NCI-H226 (cell line): ENCODE data around the gene RAD51B.

ENCODE experiments used
- DNase-seq: peaks from one replicate; pipeline ENCODE4 v3.0.0-alpha.2; 2015

Gene RAD51B

GRCh38 chr14:67837011-67837624 is 17.5 kb downstream of the RAD51B start:
- peak; percentile 55 for DNase-seq

DNA sequence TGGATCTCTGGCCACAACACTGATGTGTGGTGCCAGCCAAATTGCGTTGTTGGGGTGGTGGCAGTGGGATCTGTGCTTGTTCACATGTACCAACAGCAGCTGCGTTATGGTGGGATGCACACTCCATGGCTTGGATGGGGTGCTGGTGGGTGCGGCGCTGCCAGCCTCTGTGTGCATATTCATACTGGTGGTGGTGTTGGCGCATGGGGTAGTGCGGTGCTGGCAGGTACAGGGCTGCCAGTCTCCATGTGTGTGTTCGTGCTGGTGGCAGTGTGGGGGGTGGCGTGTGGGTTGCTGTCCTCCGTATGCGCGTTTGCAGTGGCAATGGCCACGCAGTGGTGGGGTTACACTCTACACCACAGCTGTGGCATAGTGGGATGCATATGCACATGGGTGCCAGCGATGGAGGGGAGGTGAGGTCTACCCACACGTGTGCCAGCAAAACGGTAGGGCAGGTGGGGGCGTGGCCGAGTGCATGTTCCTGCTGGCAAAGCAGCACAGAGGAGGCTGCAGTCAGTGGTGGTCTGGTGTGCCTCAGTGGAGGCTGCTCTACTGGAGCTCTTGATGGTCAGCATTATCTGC is 26.5 kb downstream of the RAD51B start:
- DNase-seq = no peak

GRCh38 chr14:67850066-67850830 is 30.7 kb downstream of the RAD51B start:
- DNase-seq = no peak

DNA sequence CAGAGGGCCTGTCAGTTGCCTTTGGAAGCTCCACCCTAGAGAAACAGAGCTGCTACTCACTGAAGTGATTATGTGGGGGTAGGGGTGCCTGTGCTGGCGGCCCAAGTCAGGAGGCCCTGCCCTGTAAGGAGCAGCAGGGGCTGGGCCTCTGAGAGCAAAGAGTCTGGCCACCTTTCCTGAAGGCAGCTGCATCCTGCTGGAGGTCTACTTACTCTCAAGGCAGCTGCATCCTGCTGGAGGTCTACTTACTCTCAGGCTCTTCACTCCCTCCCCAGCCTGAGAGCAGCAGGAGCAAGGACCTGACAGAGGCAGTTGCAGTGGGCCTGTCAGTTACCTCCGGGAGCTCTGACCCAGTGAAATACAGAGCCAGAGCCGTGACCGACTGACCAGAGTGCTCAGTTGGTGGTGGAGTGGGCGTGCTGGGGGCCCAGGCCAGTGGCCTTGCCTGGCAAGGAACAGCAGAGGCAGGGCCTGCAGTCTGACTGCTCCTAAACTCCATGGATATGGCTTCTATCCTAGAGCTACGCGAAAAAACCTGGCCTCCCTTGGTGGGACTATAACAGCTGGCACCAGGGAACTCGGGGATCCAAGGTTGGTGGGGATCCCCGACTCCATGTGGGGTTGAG is 32.3 kb downstream of the RAD51B start:
- no peak for DNase-seq

DNA sequence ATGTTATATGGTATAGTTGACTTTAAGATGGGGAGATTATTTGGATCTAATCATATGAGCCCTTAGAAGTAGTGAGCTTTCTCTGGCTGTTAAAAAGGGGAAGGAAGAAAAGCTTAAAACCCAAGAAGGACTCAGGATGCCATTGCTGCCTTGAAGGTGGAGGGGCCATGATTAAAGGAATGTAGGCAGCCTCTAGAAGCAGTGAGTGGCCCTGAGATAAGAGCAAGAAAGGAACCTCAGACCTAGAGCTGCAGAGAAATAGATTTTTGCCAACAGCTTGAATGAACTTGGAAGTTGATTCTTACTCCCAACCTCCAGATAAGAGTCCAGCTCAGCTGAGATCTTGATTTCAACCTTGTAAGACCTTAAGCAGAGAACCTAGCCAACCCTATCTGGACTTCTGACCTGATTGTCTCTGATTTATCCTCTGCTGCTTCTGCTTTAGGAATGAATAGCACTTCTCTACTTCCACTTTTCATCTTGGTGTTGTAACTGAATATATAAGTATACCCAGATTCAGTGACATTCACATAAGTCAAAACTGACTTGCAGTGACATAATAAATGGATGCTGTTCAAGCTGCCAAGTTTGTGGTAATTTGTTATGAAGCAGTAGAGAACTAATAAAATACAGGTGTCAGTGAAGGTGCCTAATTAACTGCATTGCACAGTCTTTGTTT is 33.5 kb downstream of the RAD51B start:
- DNase-seq = no peak

DNA sequence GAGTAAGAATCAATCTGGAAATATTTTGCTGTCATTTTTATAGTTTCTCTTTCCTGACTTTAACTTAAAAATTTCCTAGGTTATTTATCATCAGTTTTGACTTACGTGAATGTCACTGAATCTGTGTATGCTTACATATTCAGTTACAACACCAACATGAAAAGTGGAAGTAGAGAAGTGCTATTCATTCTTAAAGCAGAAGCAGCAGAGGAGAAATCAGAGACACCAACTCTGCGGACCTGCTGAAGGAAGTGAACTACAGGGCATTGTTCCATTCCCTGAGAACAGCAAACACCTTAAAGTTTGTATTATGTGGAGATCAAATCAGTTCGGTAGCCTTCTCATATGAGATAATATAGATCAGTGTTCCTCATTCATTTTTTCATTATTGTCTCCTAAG is 34.1 kb downstream of the RAD51B start:
- DNase-seq = no peak

DNA sequence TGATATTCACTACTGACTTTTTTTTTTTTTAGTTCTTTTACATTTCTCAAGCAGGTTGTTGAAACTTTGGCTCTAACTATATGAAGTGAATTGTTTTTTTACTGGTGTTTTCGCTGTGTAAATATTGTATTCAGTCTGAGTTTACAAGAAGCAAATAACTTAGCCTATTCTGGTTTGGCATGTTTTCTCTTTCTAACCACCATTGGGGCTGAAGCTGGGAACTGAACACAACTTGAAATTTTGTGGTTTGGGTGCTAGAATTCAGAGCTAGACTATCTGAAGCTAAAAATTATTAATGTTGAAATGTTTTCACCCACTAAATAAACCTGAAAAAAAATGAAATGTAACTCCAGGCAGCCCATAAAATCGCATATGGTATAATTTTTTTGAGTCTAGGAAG is 37.2 kb downstream of the RAD51B start:
- DNase-seq = no peak

DNA sequence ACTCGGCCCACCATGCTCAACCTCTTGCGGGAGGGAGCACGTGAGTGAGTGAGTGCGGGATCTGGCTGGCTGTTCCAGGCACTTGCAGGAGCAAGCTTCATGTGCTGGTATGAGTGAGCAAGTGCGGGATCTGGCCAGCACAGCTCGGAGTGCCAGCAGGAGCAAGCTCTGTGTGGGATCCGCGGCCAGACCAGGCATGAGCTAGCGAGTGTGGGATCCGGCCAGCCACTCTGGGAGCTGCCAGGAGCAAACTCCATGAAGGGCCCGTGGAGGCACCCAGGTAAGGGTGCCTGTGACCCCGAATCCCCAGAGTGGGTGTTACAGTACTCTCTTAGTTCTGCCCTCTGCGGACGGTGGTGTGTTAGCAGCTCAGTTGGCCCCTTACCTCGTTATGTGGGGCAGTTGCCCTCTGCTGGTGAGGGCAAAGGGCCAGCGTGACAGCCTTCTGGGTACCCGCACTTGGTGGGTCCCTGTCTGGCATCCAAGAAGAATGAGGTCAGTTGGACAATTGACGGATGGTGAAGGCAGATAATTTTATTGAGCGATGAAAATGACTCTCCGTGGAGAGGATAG is 38.3 kb downstream of the RAD51B start:
- DNase-seq = no peak

DNA sequence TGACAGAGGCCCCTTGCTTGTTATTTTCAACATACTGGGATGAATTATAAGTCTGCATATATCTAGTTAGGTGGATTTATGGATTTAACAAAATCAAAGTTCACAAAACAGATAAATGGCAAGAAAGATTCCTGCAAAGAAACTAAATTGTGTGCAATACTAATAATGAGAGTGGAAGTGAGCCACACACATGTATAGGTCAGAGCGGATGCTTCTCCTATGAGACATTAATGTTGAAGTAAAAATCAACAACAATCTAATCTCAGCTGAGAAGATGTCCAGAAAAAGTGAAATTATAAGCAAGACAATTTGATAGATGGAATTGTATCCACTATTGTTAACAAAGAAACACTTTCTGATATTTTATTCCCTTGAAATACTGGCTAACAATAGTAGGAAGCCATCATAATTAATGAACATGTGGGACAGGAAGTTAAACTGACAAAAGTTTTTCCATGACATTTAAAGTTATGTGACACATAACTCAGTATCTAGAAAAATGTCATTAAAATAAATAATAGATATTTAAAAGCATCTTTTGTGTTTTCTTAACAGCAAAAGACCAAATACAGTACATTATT is 39.7 kb downstream of the RAD51B start:
- no peak for DNase-seq

GRCh38 chr14:67863223-67863622 is 43.6 kb downstream of the RAD51B start:
- DNase-seq = no peak

DNA sequence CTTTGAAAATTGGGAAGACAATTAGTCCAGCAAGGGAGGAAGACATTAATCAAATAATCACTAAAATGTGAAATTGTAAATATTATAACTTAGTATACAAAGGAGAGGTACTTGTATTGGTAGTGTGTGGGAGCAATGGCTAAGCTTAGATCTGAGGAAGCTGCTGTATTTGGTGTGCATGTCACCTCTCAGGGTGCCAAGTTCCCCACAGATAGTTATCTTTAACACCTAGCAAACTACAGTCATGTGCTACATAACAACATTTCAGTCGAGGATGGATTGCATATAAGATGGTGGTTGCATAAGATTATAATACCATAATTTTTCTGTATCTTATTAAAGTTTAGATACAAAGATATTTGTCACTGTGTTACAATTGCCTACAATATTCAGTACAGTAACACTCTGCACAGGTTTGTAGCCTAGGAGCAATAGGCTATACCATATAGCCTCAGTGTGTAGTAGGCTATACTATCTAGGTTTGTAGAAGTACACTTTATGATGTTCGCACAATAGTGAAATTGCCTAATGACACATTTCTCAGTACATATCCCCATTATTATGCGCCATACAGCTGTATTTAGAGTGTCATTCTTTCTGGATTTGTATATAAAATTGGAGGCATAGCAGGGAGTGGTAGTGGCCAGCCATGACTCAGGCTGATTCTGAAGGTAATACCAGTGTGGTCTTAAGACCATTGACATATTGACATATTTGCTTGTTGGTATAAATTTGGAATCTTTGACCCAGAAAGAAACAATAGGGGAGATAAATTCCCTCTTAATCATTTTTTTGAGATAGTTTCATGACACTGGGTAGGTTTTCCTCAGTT is 55.8 kb downstream of the RAD51B start:
- no peak for DNase-seq

DNA sequence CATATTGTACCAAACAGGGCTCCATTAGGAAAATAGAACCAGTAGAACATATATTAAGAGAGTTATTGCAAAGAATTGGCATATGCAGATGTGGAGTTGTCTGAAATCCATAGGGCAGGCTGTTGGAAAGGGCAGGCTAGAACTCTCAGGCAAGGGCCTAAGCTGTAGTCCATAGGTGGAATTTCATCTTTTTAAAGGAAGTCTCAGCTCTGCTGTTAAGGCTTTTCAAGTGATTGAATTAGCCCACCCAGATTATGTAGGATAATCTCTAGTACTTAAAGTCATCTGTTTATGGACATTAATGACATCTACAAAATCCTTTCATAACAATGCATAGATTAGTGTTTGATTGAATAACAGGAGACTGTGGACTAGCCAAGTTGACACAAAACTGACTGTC is 59.4 kb downstream of the RAD51B start:
- DNase-seq = no peak

DNA sequence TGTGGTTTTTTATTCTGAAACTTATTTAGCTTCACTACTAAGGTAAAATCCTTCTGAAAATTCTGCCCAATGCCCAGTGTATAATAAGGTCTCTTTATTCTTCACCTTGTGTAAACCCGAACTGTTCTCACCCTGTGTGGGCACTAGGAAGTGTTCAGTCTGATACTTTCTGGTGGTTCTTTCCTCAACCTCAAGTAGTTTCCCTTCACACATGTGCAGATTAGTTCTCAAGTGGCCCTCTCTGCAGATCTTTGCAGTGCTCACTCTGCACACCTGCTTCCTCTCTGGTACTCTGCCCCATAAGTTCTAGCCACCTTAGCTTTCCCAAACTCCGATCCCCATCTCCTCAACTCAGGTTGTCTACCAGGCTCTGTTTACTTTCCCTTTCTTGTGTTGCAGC is 61.6 kb downstream of the RAD51B start:
- no peak for DNase-seq

- DNase-seq = no peak
Observed at GRCh38 chr14:67882986-67883555, 63.5 kb downstream of the RAD51B start.

- no peak for DNase-seq
Observed at GRCh38 chr14:67883717-67884116, 64.1 kb downstream of the RAD51B start.

GRCh38 chr14:67886191-67886590 is 66.6 kb downstream of the RAD51B start:
- DNase-seq = no peak

DNA sequence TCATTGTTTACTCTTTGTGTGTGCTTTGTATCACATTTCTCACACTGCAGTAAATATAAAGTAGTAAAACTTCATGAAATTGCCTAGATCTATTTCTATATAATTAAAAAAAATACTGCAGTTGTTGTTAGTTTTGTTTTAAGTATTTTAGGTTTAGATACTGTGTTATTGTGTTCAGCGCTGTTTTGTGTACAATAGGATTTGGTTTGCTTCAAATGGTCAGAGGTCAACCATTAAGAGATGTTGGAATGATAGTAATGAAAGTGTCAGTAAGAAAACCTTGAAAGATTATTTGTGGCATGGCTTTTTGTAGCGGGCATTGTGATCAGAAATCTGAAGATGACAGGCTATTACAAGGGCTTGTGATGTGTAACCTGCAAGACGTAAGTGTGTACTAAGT is 67.9 kb downstream of the RAD51B start:
- DNase-seq = no peak

DNA sequence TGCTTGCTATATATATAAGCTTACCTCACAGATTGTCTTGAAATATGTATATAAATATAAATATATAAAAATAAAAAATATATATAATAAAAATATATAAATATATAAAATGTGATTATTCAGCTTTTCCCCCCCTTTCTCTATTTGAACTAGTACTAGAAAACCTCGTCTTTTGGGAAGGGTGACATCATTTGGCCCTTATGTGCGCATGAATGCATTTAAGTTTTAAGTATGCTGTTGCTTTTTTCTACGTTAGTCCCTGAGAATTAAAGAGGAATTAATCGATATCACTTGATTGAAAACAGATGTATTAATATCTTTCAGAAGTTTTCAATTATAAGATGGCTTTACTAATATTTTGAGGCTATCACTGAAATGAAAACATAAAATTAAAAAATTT is 69.9 kb downstream of the RAD51B start:
- DNase-seq = no peak

GRCh38 chr14:67892466-67893100 is 73.0 kb downstream of the RAD51B start:
- no peak for DNase-seq

GRCh38 chr14:67900231-67900630 is 80.7 kb downstream of the RAD51B start:
- DNase-seq = no peak
